Measurements from ENCODE around the gene DQX1.

Gene DQX1

DNA sequence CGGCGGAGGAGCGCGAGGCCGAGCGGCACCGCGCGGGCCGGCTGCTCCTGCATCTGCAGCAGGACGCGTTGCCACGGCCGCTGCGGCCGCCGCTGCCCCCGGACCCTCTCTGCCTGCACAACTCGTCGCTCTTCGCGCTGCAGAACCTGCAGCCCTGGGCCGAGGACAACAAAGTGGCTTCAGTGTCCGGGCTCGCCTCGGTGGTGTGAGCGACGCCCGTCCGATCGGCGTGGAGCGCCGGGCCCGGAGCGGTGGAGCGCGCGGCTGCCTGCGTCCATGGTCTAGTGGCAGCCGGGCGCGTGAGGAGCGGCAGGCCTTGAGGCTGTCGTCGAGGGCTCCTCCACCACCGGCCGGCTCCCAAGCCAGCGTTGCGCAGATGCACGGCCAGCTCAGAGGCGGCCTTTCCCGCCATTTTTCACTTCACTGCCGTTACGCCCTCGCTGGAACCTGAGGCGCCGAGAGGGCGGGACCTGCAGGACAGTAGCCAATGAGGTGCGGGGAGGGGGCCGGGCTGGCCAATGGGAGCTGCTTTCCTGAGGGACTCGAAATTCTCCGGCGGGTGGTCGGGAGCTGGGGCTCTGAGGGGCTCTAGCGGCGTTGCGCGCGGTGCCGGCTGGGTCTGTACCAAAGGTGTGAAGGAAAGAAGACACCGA, 9.9 kb downstream of the DQX1 start:
- H2AK5ac ChIP-seq (ENCODE audit: low read length), result no peak overlapping the region
- WGBS (ENCODE audit: extremely low coverage, insufficient coverage, low lambda C conversion rate), result no CpG with 5 or more reads among the region's 72 CpGs
- H3K23ac ChIP-seq (ENCODE audit: low read length), result no peak overlapping the region
- H4K5ac ChIP-seq (ENCODE audit: low read length), result no peak overlapping the region
- H3K4ac ChIP-seq (ENCODE audit: low read depth, low read length), result no peak overlapping the region
- H3K18ac ChIP-seq (ENCODE audit: low read length), result no peak overlapping the region
- H3K4me1 ChIP-seq (ENCODE audit: control insufficient read depth, low read depth, low read length), result peaks cover 3% of the 10 kb centered on the region
- H3K56ac ChIP-seq (ENCODE audit: low read length), result peak overlapping the region; percentile 67
- no peak overlapping the region for H2BK15ac ChIP-seq (replicated peaks; ENCODE audit: low read depth)
- H2BK120ac ChIP-seq (ENCODE audit: low read depth, low read length), result no peak overlapping the region
- DNase-seq, result peak; percentile 88
- no peak overlapping the region for H4K8ac ChIP-seq (ENCODE audit: low read depth, low read length)
- peaks cover 73% of the 10 kb centered on the region for H3K27me3 ChIP-seq (ENCODE audit: insufficient read depth, low read length, poor library complexity)
- H3K4me2 ChIP-seq (ENCODE audit: low read length), result no peak overlapping the region
- no peak overlapping the region for H2BK5ac ChIP-seq (ENCODE audit: low read length)
- no peaks in the 10 kb centered on the region for H3K79me2 ChIP-seq (ENCODE audit: control insufficient read depth, insufficient read depth, low read length)
- H3K4me3 ChIP-seq (ENCODE audit: low read length), result no peak overlapping the region
- no peaks in the 10 kb centered on the region for H3K36me3 ChIP-seq (ENCODE audit: control insufficient read depth, insufficient read depth, low read length)
- H3K79me1 ChIP-seq (ENCODE audit: low read length), result no peaks in the 10 kb centered on the region
- peak overlapping the region; percentile 13 for H3K9ac ChIP-seq (ENCODE audit: low read length)
- H3K27ac ChIP-seq (ENCODE audit: low read depth, low read length), result no peak overlapping the region

DNA sequence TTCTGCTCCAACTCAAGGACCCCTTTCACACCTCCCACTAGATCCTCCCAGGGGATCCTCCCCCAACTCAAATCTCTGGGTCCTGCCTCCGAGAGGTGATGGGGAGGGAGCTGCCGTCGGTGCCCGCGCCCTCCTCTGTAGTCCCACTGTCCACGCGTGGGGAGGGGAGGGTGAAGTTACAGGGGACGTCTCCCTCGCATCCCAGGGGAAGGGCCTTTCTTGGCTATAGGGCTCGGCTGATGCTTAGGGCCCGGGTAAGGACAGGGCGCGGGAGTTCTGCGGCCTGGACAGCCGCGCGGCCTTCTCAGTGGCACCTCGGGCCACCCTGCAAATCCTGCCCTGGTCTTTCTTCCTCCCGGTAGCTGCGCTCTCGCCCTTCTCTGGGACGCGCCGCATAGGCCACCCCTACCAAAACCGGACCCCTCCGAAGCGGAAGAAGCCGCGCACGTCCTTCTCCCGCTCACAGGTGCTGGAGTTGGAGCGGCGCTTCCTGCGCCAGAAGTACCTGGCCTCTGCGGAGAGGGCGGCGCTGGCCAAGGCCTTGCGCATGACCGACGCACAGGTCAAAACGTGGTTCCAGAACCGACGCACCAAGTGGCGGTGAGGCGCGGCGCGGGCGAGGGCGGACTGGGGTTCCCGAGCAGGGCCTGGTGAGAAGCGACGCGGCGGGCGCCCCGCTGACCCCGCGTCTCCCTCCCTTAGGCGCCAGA, 10.6 kb downstream of the DQX1 start:
- no peak overlapping the region for H2AK5ac ChIP-seq (ENCODE audit: low read length)
- H3K23ac ChIP-seq (ENCODE audit: low read length), result peak overlapping the region; percentile 66
- peaks cover 3% of the 10 kb centered on the region for H3K4me1 ChIP-seq (ENCODE audit: control insufficient read depth, low read depth, low read length)
- no peak overlapping the region for H3K4me2 ChIP-seq (ENCODE audit: low read length)
- H2BK120ac ChIP-seq (ENCODE audit: low read depth, low read length), result no peak overlapping the region
- H3K27me3 ChIP-seq (ENCODE audit: insufficient read depth, low read length, poor library complexity), result peaks cover 78% of the 10 kb centered on the region
- H3K27ac ChIP-seq (ENCODE audit: low read depth, low read length), result no peak overlapping the region
- H3K36me3 ChIP-seq (ENCODE audit: control insufficient read depth, insufficient read depth, low read length), result no peaks in the 10 kb centered on the region
- H3K79me1 ChIP-seq (ENCODE audit: low read length), result no peaks in the 10 kb centered on the region
- WGBS (ENCODE audit: extremely low coverage, insufficient coverage, low lambda C conversion rate), result no CpG with 5 or more reads among the region's 60 CpGs
- no peak overlapping the region for H2BK15ac ChIP-seq (replicated peaks; ENCODE audit: low read depth)
- peak; percentile 59 for DNase-seq
- no peak overlapping the region for H4K8ac ChIP-seq (ENCODE audit: low read depth, low read length)
- no peaks in the 10 kb centered on the region for H3K79me2 ChIP-seq (ENCODE audit: control insufficient read depth, insufficient read depth, low read length)
- H3K4me3 ChIP-seq (ENCODE audit: low read length), result no peak overlapping the region
- peak overlapping the region; percentile 67 for H3K56ac ChIP-seq (ENCODE audit: low read length)
- no peak overlapping the region for H3K9ac ChIP-seq (ENCODE audit: low read length)
- H3K4ac ChIP-seq (ENCODE audit: low read depth, low read length), result no peak overlapping the region
- no peak overlapping the region for H2BK5ac ChIP-seq (ENCODE audit: low read length)
- H3K18ac ChIP-seq (ENCODE audit: low read length), result no peak overlapping the region
- no peak overlapping the region for H4K5ac ChIP-seq (ENCODE audit: low read length)

DNA sequence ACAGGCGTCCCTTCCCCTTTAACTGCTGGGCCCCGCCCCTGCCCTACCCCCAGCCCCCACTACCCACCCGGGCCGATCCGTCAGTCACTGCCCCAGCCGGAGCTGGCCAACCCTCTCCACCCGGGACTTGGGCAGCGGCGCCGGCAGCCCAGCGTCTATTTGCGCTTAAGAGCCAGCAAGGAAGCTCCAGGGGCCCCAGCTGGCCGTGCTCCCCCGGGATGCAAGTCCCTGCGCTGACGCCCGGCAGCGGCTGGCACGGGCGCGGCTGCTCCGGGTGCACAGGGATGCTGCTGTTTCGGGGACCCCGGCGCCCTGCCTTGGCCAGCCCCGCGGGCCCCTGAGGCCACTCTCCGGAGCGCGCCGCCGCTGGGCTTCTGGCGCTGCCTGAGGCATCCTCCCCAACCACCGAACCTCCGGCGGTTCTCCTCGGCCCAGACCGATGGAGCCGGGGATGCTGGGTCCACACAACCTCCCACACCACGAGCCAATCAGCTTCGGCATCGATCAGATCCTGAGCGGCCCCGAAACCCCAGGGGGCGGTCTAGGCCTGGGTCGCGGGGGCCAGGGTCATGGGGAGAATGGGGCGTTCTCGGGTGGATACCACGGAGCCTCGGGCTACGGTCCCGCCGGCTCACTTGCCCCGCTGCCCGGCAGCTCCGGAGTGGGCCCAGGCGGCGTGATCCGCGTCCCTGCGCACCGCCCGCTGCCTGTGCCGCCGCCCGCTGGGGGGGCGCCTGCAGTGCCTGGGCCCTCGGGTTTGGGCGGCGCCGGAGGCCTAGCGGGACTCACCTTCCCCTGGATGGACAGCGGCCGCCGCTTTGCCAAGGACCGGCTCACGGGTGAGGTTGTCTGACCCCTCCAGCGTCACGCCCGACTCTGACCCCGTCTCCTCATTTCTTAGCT, 11.4 kb downstream of the DQX1 start, which contains the start of gene TLX2:
Gene TLX2 (plus strand): TSS at position 83 of the 903 bp plus-strand sequence. CDS start 357 bp downstream, at position 440.
- Histone ChIP-seq H2BK15ac (replicated peaks; ENCODE audit: low read depth) (no peak within 1 kb of the TSS), H3K4me2 (ENCODE audit: low read length) (peak within 1 kb of the TSS; percentile 29), H3K79me2 (ENCODE audit: control insufficient read depth, insufficient read depth, low read length) (no peaks in the 10 kb centered on the region), H3K56ac (ENCODE audit: low read length) (peak within 1 kb of the TSS; percentile 67), H3K23ac (ENCODE audit: low read length) (peak within 1 kb of the TSS; percentile 66), H3K4me3 (ENCODE audit: low read length) (no peak within 1 kb of the TSS), H2AK5ac (ENCODE audit: low read length) (no peak within 1 kb of the TSS), H3K36me3 (ENCODE audit: control insufficient read depth, insufficient read depth, low read length) (no peaks in the 10 kb centered on the region), H3K18ac (ENCODE audit: low read length) (no peak within 1 kb of the TSS), H4K8ac (ENCODE audit: low read depth, low read length) (no peak within 1 kb of the TSS), H2BK120ac (ENCODE audit: low read depth, low read length) (no peak within 1 kb of the TSS), H3K4me1 (ENCODE audit: control insufficient read depth, low read depth, low read length) (peaks cover 3% of the 10 kb centered on the region), H3K27ac (ENCODE audit: low read depth, low read length) (no peak within 1 kb of the TSS), H2BK5ac (ENCODE audit: low read length) (no peak within 1 kb of the TSS), H3K4ac (ENCODE audit: low read depth, low read length) (no peak within 1 kb of the TSS), H3K9ac (ENCODE audit: low read length) (no peak within 1 kb of the TSS), H3K79me1 (ENCODE audit: low read length) (no peaks in the 10 kb centered on the region), H4K5ac (ENCODE audit: low read length) (no peak within 1 kb of the TSS), H3K27me3 (ENCODE audit: insufficient read depth, low read length, poor library complexity) (peaks cover 82% of the 10 kb centered on the region)
- WGBS (ENCODE audit: extremely low coverage, insufficient coverage, low lambda C conversion rate), result no CpG with 5 or more reads among the region's 82 CpGs
- no peak for DNase-seq

- no peak overlapping the region for H3K23ac ChIP-seq (ENCODE audit: low read length)
- no peak overlapping the region for H3K27ac ChIP-seq (ENCODE audit: low read depth, low read length)
- H3K4ac ChIP-seq (ENCODE audit: low read depth, low read length), result no peak overlapping the region
- no peaks in the 10 kb centered on the region for H3K36me3 ChIP-seq (ENCODE audit: control insufficient read depth, insufficient read depth, low read length)
- H3K79me1 ChIP-seq (ENCODE audit: low read length), result no peaks in the 10 kb centered on the region
- H3K27me3 ChIP-seq (ENCODE audit: insufficient read depth, low read length, poor library complexity), result peaks cover 76% of the 10 kb centered on the region
- H3K4me2 ChIP-seq (ENCODE audit: low read length), result peak overlapping the region; percentile 20
- no peak overlapping the region for H2BK15ac ChIP-seq (replicated peaks; ENCODE audit: low read depth)
- H3K79me2 ChIP-seq (ENCODE audit: control insufficient read depth, insufficient read depth, low read length), result no peaks in the 10 kb centered on the region
- H3K4me1 ChIP-seq (ENCODE audit: control insufficient read depth, low read depth, low read length), result peaks cover 3% of the 10 kb centered on the region
- H4K8ac ChIP-seq (ENCODE audit: low read depth, low read length), result no peak overlapping the region
- peak overlapping the region; percentile 25 for H3K56ac ChIP-seq (ENCODE audit: low read length)
- H2BK120ac ChIP-seq (ENCODE audit: low read depth, low read length), result no peak overlapping the region
- DNase-seq, result no peak
- no CpG with 5 or more reads among the region's 52 CpGs for WGBS (ENCODE audit: extremely low coverage, insufficient coverage, low lambda C conversion rate)
- H3K9ac ChIP-seq (ENCODE audit: low read length), result no peak overlapping the region
- H2AK5ac ChIP-seq (ENCODE audit: low read length), result no peak overlapping the region
- no peak overlapping the region for H4K5ac ChIP-seq (ENCODE audit: low read length)
- H2BK5ac ChIP-seq (ENCODE audit: low read length), result no peak overlapping the region
- H3K18ac ChIP-seq (ENCODE audit: low read length), result no peak overlapping the region
- no peak overlapping the region for H3K4me3 ChIP-seq (ENCODE audit: low read length)
These were observed 12.2 kb downstream of the DQX1 start for GRCh38 chr2:74513605-74514367.

- Histone ChIP-seq H3K79me2 (ENCODE audit: control insufficient read depth, insufficient read depth, low read length) (no peaks in the 10 kb centered on the region), H2BK5ac (ENCODE audit: low read length) (no peak overlapping the region), H3K27me3 (ENCODE audit: insufficient read depth, low read length, poor library complexity) (peaks cover 70% of the 10 kb centered on the region), H3K9ac (ENCODE audit: low read length) (no peak overlapping the region), H3K4ac (ENCODE audit: low read depth, low read length) (no peak overlapping the region), H3K36me3 (ENCODE audit: control insufficient read depth, insufficient read depth, low read length) (no peaks in the 10 kb centered on the region), H3K4me3 (ENCODE audit: low read length) (no peak overlapping the region), H3K79me1 (ENCODE audit: low read length) (no peaks in the 10 kb centered on the region), H3K23ac (ENCODE audit: low read length) (no peak overlapping the region), H3K4me2 (ENCODE audit: low read length) (peak overlapping the region; percentile 20), H4K5ac (ENCODE audit: low read length) (no peak overlapping the region), H3K18ac (ENCODE audit: low read length) (no peak overlapping the region), H2BK15ac (replicated peaks; ENCODE audit: low read depth) (no peak overlapping the region), H2BK120ac (ENCODE audit: low read depth, low read length) (no peak overlapping the region), H3K27ac (ENCODE audit: low read depth, low read length) (no peak overlapping the region), H3K4me1 (ENCODE audit: control insufficient read depth, low read depth, low read length) (peaks cover 4% of the 10 kb centered on the region), H4K8ac (ENCODE audit: low read depth, low read length) (no peak overlapping the region), H2AK5ac (ENCODE audit: low read length) (no peak overlapping the region), H3K56ac (ENCODE audit: low read length) (peak overlapping the region; percentile 25)
- WGBS (ENCODE audit: extremely low coverage, insufficient coverage, low lambda C conversion rate), result no CpG with 5 or more reads among the region's 36 CpGs
- DNase-seq, result no peak
These were observed 13.1 kb downstream of the DQX1 start for GRCh38 chr2:74512744-74513604.

All from mesendoderm (in vitro differentiated cells).